MG63 (cell line): Measurements from ENCODE around the gene DOC2A. TPM values are rescaled to one million over a fixed set of nuclear protein-coding genes. Genes with fewer than 3 reads are reported as not detected.

Experiments
- DNase-seq: peaks from one replicate; pipeline ENCODE4 v3.0.0-alpha.2; 2020
- H3K27me3 ChIP-seq: fragments of 250-450 bp; sonication (Bioruptor Pico); 2 replicates; pipeline ENCODE4 v1.5.1; 2020; ENCODE audit warnings: mild to moderate bottlenecking, moderate library complexity
- H3K36me3 ChIP-seq: fragments of 250-450 bp; sonication (Bioruptor Pico); 2 replicates; pipeline ENCODE4 v1.5.1; 2020; ENCODE audit warnings: mild to moderate bottlenecking, moderate library complexity
- H3K4me3 ChIP-seq: fragments of 250-450 bp; sonication (Bioruptor Pico); 2 replicates; pipeline ENCODE4 v1.5.1; 2020; ENCODE audit warnings: mild to moderate bottlenecking, moderate library complexity
- H3K9me3 ChIP-seq: fragments of 250-450 bp; sonication (Bioruptor Pico); 2 replicates; pipeline ENCODE4 v1.5.1; 2020; ENCODE audit warnings: mild to moderate bottlenecking, moderate library complexity
- total RNA-seq: library from RNA; depleted of rRNA; stranded (reverse); fragments of >200 nt; shearing (Covaris generic); gene quantifications from 2 replicates; pipeline ENCODE4 v1.2.3, GENCODE V29; 2014; ENCODE audit warnings: low replicate concordance

Gene DOC2A
- total RNA-seq, 1 experiment from 2014 or later, result not detected

GRCh38 chr16:29996766-29997250 lies 14.0 kb downstream of the DOC2A start:
- Histone ChIP-seq H3K9me3 (no peaks in the 10 kb centered on the region), H3K4me3 (peak overlapping the region; percentile 76), H3K36me3 (peaks cover 64% of the 10 kb centered on the region), H3K27me3 (no peaks in the 10 kb centered on the region)
- no peak for DNase-seq

GRCh38 chr16:29995911-29996765 lies 14.7 kb downstream of the DOC2A start, which contains the start of gene INO80E:
Gene INO80E (plus strand): TSS chr16:29996241. CDS start chr16:29996311, 70 bp downstream.
- no peaks in the 10 kb centered on the region for H3K27me3 ChIP-seq
- peaks cover 67% of the 10 kb centered on the region for H3K36me3 ChIP-seq
- H3K4me3 ChIP-seq, result peak within 1 kb of the TSS; percentile 76
- H3K9me3 ChIP-seq, result no peaks in the 10 kb centered on the region
- peak; percentile 99 for DNase-seq

GRCh38 chr16:29995324-29995910 lies 15.4 kb downstream of the DOC2A start, which contains the start of gene HIRIP3:
Gene HIRIP3 (minus strand): TSS chr16:29995617. CDS start chr16:29995605, 12 bp downstream.
- Histone ChIP-seq H3K4me3 (peak within 1 kb of the TSS; percentile 76), H3K9me3 (no peaks in the 10 kb centered on the region), H3K36me3 (peaks cover 64% of the 10 kb centered on the region), H3K27me3 (no peaks in the 10 kb centered on the region)
- DNase-seq, result peak; percentile 88

- peak; percentile 60 for DNase-seq
- H3K27me3 ChIP-seq, result no peaks in the 10 kb centered on the region
- peaks cover 71% of the 10 kb centered on the region for H3K36me3 ChIP-seq
- no peaks in the 10 kb centered on the region for H3K9me3 ChIP-seq
- H3K4me3 ChIP-seq, result peak overlapping the region; percentile 76
These were observed 16.1 kb downstream of the DOC2A start for GRCh38 chr16:29994600-29995323.

- H3K4me3 ChIP-seq, result peak overlapping the region; percentile 76
These were observed 16.8 kb downstream of the DOC2A start for GRCh38 chr16:29993903-29994599.

GRCh38 chr16:29993191-29993902 lies 17.5 kb downstream of the DOC2A start:
- no peaks in the 10 kb centered on the region for H3K9me3 ChIP-seq
- no peak overlapping the region for H3K4me3 ChIP-seq
- H3K36me3 ChIP-seq, result peaks cover 69% of the 10 kb centered on the region
- DNase-seq, result no peak
- no peaks in the 10 kb centered on the region for H3K27me3 ChIP-seq

More at GRCh38 chr16:29993903-29994599, 16.8 kb downstream of the DOC2A start:
- Histone ChIP-seq H3K27me3 (no peaks in the 10 kb centered on the region), H3K9me3 (no peaks in the 10 kb centered on the region), H3K36me3 (peaks cover 67% of the 10 kb centered on the region)
- no peak for DNase-seq

GRCh38 chr16:29992344-29992967 lies 18.4 kb downstream of the DOC2A start:
- Histone ChIP-seq H3K36me3 (peaks cover 67% of the 10 kb centered on the region), H3K27me3 (no peaks in the 10 kb centered on the region), H3K4me3 (no peak overlapping the region), H3K9me3 (no peaks in the 10 kb centered on the region)
- DNase-seq, result peak; percentile 41

- no peak overlapping the region for H3K4me3 ChIP-seq
- H3K9me3 ChIP-seq, result no peaks in the 10 kb centered on the region
- H3K36me3 ChIP-seq, result peaks cover 68% of the 10 kb centered on the region
- no peak for DNase-seq
- H3K27me3 ChIP-seq, result no peaks in the 10 kb centered on the region
These were observed 19.3 kb downstream of the DOC2A start for GRCh38 chr16:29991571-29991904.

- H3K27me3 ChIP-seq, result no peaks in the 10 kb centered on the region
- no peak overlapping the region for H3K4me3 ChIP-seq
- DNase-seq, result no peak
- peaks cover 72% of the 10 kb centered on the region for H3K36me3 ChIP-seq
- no peaks in the 10 kb centered on the region for H3K9me3 ChIP-seq
These were observed 19.8 kb downstream of the DOC2A start for GRCh38 chr16:29990883-29991570.

- no peak for DNase-seq
- H3K4me3 ChIP-seq, result no peak overlapping the region
- no peaks in the 10 kb centered on the region for H3K27me3 ChIP-seq
- H3K9me3 ChIP-seq, result no peaks in the 10 kb centered on the region
- H3K36me3 ChIP-seq, result peaks cover 76% of the 10 kb centered on the region
These were observed 20.8 kb downstream of the DOC2A start for GRCh38 chr16:29990034-29990433.

- H3K36me3 ChIP-seq, result peaks cover 77% of the 10 kb centered on the region
- H3K27me3 ChIP-seq, result no peaks in the 10 kb centered on the region
- no peak overlapping the region for H3K4me3 ChIP-seq
- no peaks in the 10 kb centered on the region for H3K9me3 ChIP-seq
- DNase-seq, result no peak
These were observed 21.5 kb downstream of the DOC2A start for GRCh38 chr16:29989111-29989858.

GRCh38 chr16:29988346-29989075 lies 22.3 kb downstream of the DOC2A start:
- peaks cover 78% of the 10 kb centered on the region for H3K36me3 ChIP-seq
- no peak for DNase-seq
- H3K27me3 ChIP-seq, result no peaks in the 10 kb centered on the region
- no peak overlapping the region for H3K4me3 ChIP-seq
- no peaks in the 10 kb centered on the region for H3K9me3 ChIP-seq

- Histone ChIP-seq H3K9me3 (no peaks in the 10 kb centered on the region), H3K27me3 (no peaks in the 10 kb centered on the region), H3K4me3 (no peak overlapping the region), H3K36me3 (peaks cover 78% of the 10 kb centered on the region)
- DNase-seq, result no peak
These were observed 23.3 kb downstream of the DOC2A start for GRCh38 chr16:29987371-29988085.
